Measurements from ENCODE around the gene ELOVL2. TPM values are rescaled to one million over a fixed set of nuclear protein-coding genes. Genes with fewer than 3 reads are reported as not detected.
"Not testable (repeated sequence)": the region's sequence is repeated elsewhere in the genome, so short reads cannot be mapped to it uniquely, and the experiment has no call there.

ELOVL2 gene
- total RNA-seq, 4 donors from 2014 or later = 0.60 to 2.2 (median 1.3) TPM

- DNase-seq (ENCODE audit: low spot score in 2 of 2) = no peak
- no peak overlapping the region for H3K27ac ChIP-seq
- no peak overlapping the region for H3K4me3 ChIP-seq
- 72 to 77% methylated on average over 8 of the region's 8 CpGs for WGBS, 2 donors
- no peaks in the 10 kb centered on the region for H3K9me3 ChIP-seq
- peaks cover 0 to 4% (median 0%) of the 10 kb centered on the region in 4 donors for H3K4me1 ChIP-seq
- H3K36me3 ChIP-seq = no peaks in the 10 kb centered on the region
- no peaks in the 10 kb centered on the region for H3K27me3 ChIP-seq
- TF ChIP-seq POLR2A (IDR thresholded peaks at IDR 0.05) (no peak), CTCF (IDR thresholded peaks at IDR 0.05) (no peak), EP300 (IDR thresholded peaks at IDR 0.05) (no peak)
Observed at GRCh38 chr6:11011787-11012234, 32.3 kb downstream of the ELOVL2 start.

- WGBS, 2 donors = 65 to 68% methylated on average over 6 of the region's 6 CpGs
- peaks cover 0 to 4% (median 0%) of the 10 kb centered on the region in 4 donors for H3K4me1 ChIP-seq
- H3K4me3 ChIP-seq = no peak overlapping the region
- TF ChIP-seq POLR2A (IDR thresholded peaks at IDR 0.05) = no peak
- TF ChIP-seq CTCF (IDR thresholded peaks at IDR 0.05) = no peak
- TF ChIP-seq EP300 (IDR thresholded peaks at IDR 0.05) = no peak
- no peak for DNase-seq (ENCODE audit: low spot score in 2 of 2)
- no peak overlapping the region for H3K27ac ChIP-seq
- no peaks in the 10 kb centered on the region for H3K9me3 ChIP-seq
- no peaks in the 10 kb centered on the region for H3K27me3 ChIP-seq
- no peaks in the 10 kb centered on the region for H3K36me3 ChIP-seq
Observed at GRCh38 chr6:11009353-11009752, 34.8 kb downstream of the ELOVL2 start.

GRCh38 chr6:11008821-11009220, 35.3 kb downstream of the ELOVL2 start:
- Histone ChIP-seq H3K9me3 (no peaks in the 10 kb centered on the region), H3K4me1 (peaks cover 0 to 4% (median 0%) of the 10 kb centered on the region in 4 donors), H3K36me3 (no peaks in the 10 kb centered on the region), H3K4me3 (no peak overlapping the region), H3K27ac (no peak overlapping the region), H3K27me3 (no peaks in the 10 kb centered on the region)
- DNase-seq (ENCODE audit: low spot score in 2 of 2) = no peak
- TF ChIP-seq POLR2A (IDR thresholded peaks at IDR 0.05) (no peak), EP300 (IDR thresholded peaks at IDR 0.05) (no peak), CTCF (IDR thresholded peaks at IDR 0.05) (no peak)
- 23 to 30% methylated on average over 1 of the region's 1 CpG for WGBS, 2 donors

GRCh38 chr6:11007715-11008608, 36.1 kb downstream of the ELOVL2 start:
- DNase-seq (ENCODE audit: low spot score in 2 of 2) = no peak
- Histone ChIP-seq H3K4me1 (peaks cover 0 to 4% (median 0%) of the 10 kb centered on the region in 4 donors), H3K9me3 (no peaks in the 10 kb centered on the region), H3K27ac (no peak overlapping the region), H3K4me3 (no peak overlapping the region), H3K27me3 (no peaks in the 10 kb centered on the region), H3K36me3 (no peaks in the 10 kb centered on the region)
- no peak for TF ChIP-seq POLR2A (IDR thresholded peaks at IDR 0.05)
- TF ChIP-seq CTCF (IDR thresholded peaks at IDR 0.05) = no peak
- TF ChIP-seq EP300 (IDR thresholded peaks at IDR 0.05) = no peak
- 72 to 73% methylated on average over 10 of the region's 10 CpGs for whole genome bisulfite sequencing, 2 donors

GRCh38 chr6:11006061-11006460, 38.0 kb downstream of the ELOVL2 start:
- no peak for DNase-seq (ENCODE audit: low spot score in 2 of 2)
- Histone ChIP-seq H3K36me3 (no peaks in the 10 kb centered on the region), H3K27ac (no peak overlapping the region), H3K9me3 (no peaks in the 10 kb centered on the region), H3K4me1 (peaks cover 0 to 4% (median 0%) of the 10 kb centered on the region in 4 donors), H3K4me3 (no peak overlapping the region), H3K27me3 (no peaks in the 10 kb centered on the region)
- WGBS, 2 donors = 56 to 59% methylated on average over 4 of the region's 4 CpGs
- TF ChIP-seq CTCF (IDR thresholded peaks at IDR 0.05) = no peak
- TF ChIP-seq EP300 (IDR thresholded peaks at IDR 0.05) = no peak
- no peak for TF ChIP-seq POLR2A (IDR thresholded peaks at IDR 0.05)

- H3K4me3 ChIP-seq; H3K4me1 ChIP-seq; H3K36me3 ChIP-seq; H3K9me3 ChIP-seq; DNase-seq (ENCODE audit: low spot score in 2 of 2); H3K27me3 ChIP-seq; H3K27ac ChIP-seq: not testable (repeated sequence)
- WGBS, 2 donors = 91 to 94% methylated on average over 5 of the region's 5 CpGs
Observed at GRCh38 chr6:11003297-11003696, 40.8 kb downstream of the ELOVL2 start.
